ENCODE data around the gene SHB. TPM values are rescaled to one million over a fixed set of nuclear protein-coding genes. Genes with fewer than 3 reads are reported as not detected.

SHB gene
- total RNA-seq, 4 donors from 2014 or later, result 12.3 to 22.9 (median 16.3) TPM

GRCh38 chr9:37915911-37916470, 153.0 kb downstream of the SHB start:
- peak overlapping the region; percentile 51 for H3K27ac ChIP-seq
- no peak for DNase-seq (ENCODE audit: low spot score in 2 of 2)
- no peaks in the 10 kb centered on the region for H3K9me3 ChIP-seq
- TF ChIP-seq EP300 (IDR thresholded peaks at IDR 0.05) (no peak), POLR2A (IDR thresholded peaks at IDR 0.05) (no peak), POLR2AphosphoS5 (IDR thresholded peaks at IDR 0.05) (no peak), CTCF (IDR thresholded peaks at IDR 0.05) (no peak)
- no peak overlapping the region for H3K4me3 ChIP-seq
- 69% methylated on average over 7 of the region's 14 CpGs for WGBS
- H3K36me3 ChIP-seq, result peaks cover 4% of the 10 kb centered on the region
- H3K4me1 ChIP-seq, result peaks cover 18% of the 10 kb centered on the region
- no peaks in the 10 kb centered on the region for H3K27me3 ChIP-seq

DNA sequence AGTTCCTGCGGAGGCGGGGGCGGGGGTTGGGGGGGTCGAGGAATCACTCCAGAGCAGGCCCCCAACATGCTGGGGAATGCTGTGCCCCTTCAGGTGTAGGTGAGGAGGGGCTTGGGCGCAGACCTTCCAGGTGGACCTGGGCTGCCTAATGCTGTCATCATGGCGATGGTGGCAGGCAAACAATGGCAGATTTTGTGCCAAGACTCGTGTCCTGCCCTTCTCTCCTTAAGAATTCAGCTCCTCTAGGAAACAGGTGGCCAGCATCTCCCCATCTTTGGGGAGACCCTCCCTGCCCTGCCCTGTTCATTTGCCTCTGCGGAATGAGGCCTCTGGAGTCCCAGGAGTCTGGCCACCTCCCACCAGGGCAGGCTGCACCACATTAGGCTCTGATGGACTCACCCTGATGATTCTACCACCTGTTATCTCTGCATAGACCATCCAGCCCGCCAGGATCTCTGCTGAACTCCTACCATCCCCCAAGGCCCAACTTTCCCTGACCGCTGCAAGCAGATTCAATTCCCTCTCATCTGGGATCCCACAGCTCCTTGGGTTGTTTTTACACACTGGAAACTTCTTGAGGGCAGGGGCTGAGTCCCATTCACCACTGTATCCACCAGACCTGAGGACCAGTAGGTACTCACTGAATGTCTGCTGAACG, 154.2 kb downstream of the SHB start:
- Histone ChIP-seq H3K4me1 (peaks cover 11% of the 10 kb centered on the region), H3K27ac (no peak overlapping the region)
- 78% methylated on average over 7 of the region's 11 CpGs for WGBS

GRCh38 chr9:37914154-37914551, 154.9 kb downstream of the SHB start:
- Histone ChIP-seq H3K36me3 (peaks cover 4% of the 10 kb centered on the region), H3K9me3 (no peaks in the 10 kb centered on the region), H3K4me1 (peaks cover 11% of the 10 kb centered on the region), H3K27ac (no peak overlapping the region), H3K4me3 (no peak overlapping the region), H3K27me3 (no peaks in the 10 kb centered on the region)
- TF ChIP-seq POLR2A (IDR thresholded peaks at IDR 0.05), result no peak
- TF ChIP-seq POLR2AphosphoS5 (IDR thresholded peaks at IDR 0.05), result no peak
- no peak for TF ChIP-seq CTCF (IDR thresholded peaks at IDR 0.05)
- no peak for TF ChIP-seq EP300 (IDR thresholded peaks at IDR 0.05)
- peak in 1 of 2 donors; percentile 73 for DNase-seq (ENCODE audit: low spot score in 2 of 2)
- 80% methylated on average over 7 of the region's 8 CpGs for WGBS

More for the DNA sequence above, 154.2 kb downstream of the SHB start:
- Histone ChIP-seq H3K27me3 (no peaks in the 10 kb centered on the region), H3K36me3 (peaks cover 4% of the 10 kb centered on the region), H3K4me3 (no peak overlapping the region), H3K9me3 (no peaks in the 10 kb centered on the region)
- DNase-seq (ENCODE audit: low spot score in 2 of 2), result peak in 1 of 2 donors; percentile 62
- TF ChIP-seq POLR2A (IDR thresholded peaks at IDR 0.05) (no peak), POLR2AphosphoS5 (IDR thresholded peaks at IDR 0.05) (no peak), EP300 (IDR thresholded peaks at IDR 0.05) (no peak), CTCF (IDR thresholded peaks at IDR 0.05) (no peak)

GRCh38 chr9:37913480-37914153, 155.4 kb downstream of the SHB start:
- H3K4me3 ChIP-seq, result no peak overlapping the region
- no peaks in the 10 kb centered on the region for H3K9me3 ChIP-seq
- no peaks in the 10 kb centered on the region for H3K27me3 ChIP-seq
- peak; percentile 84 for DNase-seq (ENCODE audit: low spot score in 2 of 2)
- H3K4me1 ChIP-seq, result peaks cover 11% of the 10 kb centered on the region
- WGBS, result 49% methylated on average over 10 of the region's 11 CpGs
- peaks cover 2% of the 10 kb centered on the region for H3K36me3 ChIP-seq
- H3K27ac ChIP-seq, result no peak overlapping the region
- TF ChIP-seq EP300 (IDR thresholded peaks at IDR 0.05) (no peak), CTCF (IDR thresholded peaks at IDR 0.05) (peak; percentile 94 to 97), POLR2A (IDR thresholded peaks at IDR 0.05) (no peak)

- 74% methylated on average over 6 of the region's 6 CpGs for WGBS
- H3K36me3 ChIP-seq, result no peaks in the 10 kb centered on the region
- H3K27me3 ChIP-seq, result no peaks in the 10 kb centered on the region
- peaks cover 4% of the 10 kb centered on the region for H3K4me1 ChIP-seq
- H3K9me3 ChIP-seq, result no peaks in the 10 kb centered on the region
- no peak overlapping the region for H3K4me3 ChIP-seq
- no peak overlapping the region for H3K27ac ChIP-seq
- DNase-seq (ENCODE audit: low spot score in 2 of 2), result peak in 1 of 2 donors; percentile 45
- TF ChIP-seq CTCF (IDR thresholded peaks at IDR 0.05), result no peak
- TF ChIP-seq POLR2AphosphoS5 (IDR thresholded peaks at IDR 0.05), result no peak
- no peak for TF ChIP-seq POLR2A (IDR thresholded peaks at IDR 0.05)
- TF ChIP-seq EP300 (IDR thresholded peaks at IDR 0.05), result no peak
These were observed 157.8 kb downstream of the SHB start for GRCh38 chr9:37911271-37911681.
